HG02763 (cell line): Measurements from ENCODE around the gene MASP2.
"Not testable (repeated sequence)": the region's sequence is repeated elsewhere in the genome, so short reads cannot be mapped to it uniquely, and the experiment has no call there.

ENCODE experiments used
- ATAC-seq: cut with Tn5 transposase; IDR thresholded peaks from one replicate; pipeline ENCODE4 v1.9.1; 2021; ENCODE audit warnings: mild to moderate bottlenecking, moderate library complexity; ENCODE audit not compliant: unreplicated experiment

MASP2 gene

DNA sequence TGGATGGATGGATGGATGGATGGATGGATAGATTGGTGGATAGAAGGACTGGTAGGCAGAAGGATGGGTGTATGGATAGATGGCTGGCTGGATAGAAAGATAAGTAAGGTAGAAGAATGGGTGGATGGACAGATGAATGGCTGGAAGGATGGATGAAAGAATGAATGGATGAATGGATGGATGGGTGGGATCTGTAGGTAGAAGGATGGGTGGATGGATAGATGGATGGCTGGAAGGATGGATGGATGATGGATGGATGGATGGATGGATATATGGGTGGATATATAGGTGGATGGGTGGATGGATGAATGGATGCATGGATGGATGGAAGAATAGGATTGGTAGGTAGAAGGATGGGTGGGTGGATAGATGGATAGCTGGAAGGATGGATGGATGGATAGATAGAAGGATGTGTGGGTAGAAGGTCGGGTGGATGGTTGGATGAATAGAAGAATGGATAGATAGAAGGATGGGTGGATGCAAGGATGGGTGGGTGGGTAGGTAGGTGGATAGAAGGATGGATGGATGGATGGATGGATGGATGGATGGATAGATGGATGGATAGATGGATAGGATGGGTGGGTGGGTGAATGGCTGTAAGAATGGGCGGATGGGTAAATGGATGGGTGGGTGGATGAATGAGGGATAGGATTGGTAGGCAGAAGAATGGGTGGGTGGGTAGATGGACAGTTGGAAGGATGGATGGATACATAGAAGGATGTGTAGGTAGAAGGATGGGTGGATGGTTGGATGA, 7.5 kb downstream of the MASP2 start:
- ATAC-seq = no peak

DNA sequence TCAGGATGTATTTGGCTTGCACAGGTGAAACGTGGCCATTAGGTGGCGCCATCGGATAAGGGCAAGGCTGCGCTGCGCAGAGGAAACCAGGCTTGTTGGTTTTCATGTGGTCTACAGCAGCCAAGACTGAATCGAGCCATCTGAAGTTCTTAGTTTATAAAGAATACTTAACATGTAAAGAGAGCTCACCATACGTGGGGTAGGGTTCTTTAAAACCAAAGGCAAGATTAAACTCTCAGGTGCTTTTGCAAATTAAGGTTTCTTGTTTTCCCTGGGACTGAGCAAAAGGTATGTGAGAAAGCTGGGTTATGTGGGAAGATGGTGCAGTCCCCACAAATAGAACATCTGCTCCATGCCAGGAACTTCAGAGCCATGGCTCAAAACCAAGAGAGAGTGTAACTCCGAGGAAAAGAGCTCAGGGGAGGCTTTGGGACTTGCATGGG, 9.3 kb downstream of the MASP2 start:
- no peak for ATAC-seq

DNA sequence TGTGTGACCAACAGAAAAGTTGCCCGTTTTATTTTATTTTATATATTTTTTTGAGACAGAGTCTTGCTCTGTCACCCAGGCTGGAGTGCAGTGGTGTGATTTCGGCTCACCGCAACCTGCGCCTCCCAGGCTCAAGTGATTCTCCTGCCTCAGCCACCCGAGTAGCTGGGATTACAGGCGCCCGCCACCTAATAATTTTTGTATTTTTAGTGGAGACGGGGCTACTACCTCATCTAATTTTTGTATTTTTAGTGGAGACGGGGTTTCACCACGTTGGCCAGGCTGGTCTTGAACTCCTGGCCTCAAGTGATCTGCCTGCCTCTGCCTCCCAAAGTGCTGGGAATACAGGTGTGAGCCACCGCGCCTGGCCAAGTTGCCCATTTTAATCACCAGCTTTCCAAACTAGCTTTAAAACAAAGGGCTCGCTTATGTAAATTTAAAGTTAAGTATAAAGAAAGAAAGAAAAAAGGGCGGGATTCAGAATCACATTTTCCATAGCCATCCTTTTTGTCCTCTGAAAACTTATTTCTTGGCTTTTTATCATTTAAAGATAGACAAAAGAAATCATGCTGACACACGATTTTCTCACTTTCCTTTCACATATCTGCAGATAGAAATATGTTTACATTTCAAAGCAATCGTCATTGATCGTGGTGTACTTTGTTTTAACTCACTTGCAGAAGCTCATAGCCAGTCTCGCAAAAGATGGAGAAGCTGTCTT, 9.9 kb downstream of the MASP2 start:
- ATAC-seq = not testable (repeated sequence)

DNA sequence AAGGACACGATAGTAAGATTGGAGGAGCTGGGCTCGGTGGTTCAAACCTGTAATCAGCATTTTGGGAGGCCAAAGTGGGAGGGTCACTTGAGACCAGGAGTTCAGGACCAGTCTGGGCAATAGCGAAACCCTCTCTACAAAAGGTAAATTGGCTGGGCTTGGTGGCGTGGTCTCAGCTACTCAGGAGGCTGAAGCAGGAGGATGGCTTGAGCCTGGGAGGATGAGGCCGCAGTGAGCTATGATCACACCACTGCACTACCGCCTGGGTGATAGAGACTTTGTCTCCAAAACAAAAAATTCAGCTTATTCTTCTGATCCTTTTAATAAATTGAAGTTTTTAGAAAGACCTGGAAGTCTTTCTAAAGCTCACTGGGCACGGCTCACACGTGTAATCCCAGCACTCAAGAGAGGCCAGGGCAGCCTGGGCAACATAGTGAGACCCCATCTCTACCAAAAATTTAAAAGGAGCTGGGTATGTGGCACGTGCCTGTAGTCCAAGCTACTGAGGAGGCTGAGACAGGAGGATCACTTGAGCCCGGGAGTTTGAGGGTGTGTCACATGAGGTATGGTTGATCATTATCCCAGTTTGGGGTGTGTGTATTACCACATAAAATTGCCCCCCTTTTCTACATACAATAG, 15.3 kb downstream of the MASP2 start:
- ATAC-seq = no peak

DNA sequence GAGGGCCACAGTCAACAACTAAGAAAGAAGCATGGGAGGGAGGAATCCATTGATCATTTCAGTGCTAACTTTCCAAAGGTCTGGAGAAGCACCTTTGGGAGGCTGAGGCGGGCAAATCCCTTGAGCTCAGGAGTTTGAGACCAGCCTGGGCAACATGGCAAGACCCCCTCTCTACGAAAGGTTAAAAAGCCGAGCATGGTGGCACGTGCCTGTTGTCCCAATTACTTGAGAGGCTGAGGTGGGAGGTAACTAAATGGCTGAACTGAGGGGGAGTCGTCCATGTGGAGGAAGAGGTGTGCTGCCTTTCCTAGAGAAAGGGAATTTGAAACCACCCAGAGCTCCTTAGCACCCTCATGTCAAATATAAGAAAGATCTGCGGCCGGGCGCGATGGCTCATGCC, 16.2 kb downstream of the MASP2 start:
- no peak for ATAC-seq

DNA sequence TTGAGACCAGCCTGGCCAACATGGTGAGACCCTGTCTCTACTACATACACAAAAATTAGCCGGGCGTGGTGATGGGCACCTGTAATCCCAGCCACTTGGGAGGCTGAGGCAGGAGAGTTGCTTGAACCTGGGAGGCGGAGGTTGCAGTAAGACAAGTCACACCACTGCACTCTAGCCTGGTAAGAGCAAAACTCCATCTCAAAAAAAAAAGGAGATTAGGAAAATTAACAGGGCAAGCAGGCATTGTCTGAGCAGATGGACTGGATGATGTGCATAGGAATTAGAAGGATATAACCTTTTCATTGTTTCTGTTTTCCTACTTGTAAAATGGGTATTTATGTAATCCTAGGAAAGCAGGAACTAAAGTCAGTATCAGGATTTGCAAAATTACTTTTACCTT, 19.0 kb downstream of the MASP2 start:
- no peak for ATAC-seq

DNA sequence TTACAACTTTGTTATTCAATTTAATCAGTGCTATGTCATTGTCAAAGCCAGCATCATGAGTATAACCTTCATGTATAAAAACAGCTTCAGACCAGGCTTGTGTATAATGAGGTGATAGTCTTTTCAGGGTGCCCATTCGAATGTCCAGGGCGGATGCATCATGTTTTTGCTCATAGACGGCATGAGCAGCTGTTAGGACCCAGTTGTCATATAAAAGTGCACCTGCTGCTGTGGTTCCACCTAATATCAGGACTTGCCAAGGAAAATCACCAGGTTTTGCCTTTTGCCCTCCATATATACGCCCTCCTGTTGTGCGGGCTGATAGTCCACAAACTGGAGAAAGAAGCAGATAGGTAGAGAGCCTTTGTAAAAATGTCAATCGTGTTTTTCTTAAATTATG, 19.7 kb downstream of the MASP2 start:
- ATAC-seq = no peak

DNA sequence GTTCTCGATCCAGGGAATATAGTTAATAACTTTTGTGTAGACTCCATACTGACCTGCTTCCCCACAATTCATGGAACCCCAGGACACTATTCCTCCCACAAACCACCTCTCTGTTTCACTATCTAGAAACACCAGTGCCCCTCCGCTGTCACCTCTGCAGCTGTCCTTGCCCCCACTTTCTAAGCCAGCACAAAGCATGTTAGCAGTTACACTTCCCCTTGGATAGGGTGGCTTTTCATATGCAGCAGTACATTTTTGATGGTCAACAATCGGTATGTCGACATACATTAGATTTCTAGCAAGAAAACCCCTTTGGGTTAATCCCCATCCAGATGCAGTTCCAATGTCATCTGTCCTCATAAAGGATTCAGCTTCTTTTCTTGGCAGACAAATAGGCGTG, 20.1 kb downstream of the MASP2 start:
- ATAC-seq = no peak

DNA sequence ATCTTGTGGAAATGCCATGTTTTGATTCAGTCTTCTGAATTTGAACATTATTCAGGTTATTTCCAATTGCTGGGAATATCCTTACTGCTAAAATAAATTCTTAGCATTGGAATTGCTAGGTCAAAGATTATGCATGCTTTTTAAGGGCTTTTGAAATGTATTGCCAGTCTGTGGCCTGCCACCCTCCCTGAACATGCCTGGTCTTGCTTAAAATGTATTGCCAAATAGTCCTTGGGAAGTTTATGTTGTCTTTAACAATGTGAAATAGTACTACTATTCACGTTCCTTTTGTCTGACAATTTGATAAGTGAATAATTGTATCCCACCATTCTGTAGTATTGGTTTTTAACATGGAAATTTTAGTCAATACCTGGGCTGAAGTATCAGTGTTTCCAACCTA, 21.0 kb downstream of the MASP2 start:
- ATAC-seq = no peak

DNA sequence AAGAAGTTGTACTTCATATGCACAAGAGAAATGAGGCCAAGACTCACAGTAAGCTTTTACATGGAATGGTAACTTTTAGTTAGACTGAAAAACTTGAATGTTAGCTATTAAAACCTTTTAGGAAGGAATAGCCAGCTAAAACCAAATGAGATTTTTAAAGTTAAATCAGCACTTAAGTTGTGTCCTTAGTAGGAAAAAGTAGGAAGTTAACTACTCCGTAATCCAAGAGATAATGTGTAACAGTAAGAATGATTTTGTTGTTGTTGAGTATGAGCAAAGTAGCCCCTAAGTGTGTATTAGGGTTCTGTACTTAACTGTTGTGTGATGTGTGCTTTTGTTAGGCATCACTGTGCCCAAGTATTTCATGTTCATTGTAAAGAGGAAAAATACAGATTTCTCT, 21.4 kb downstream of the MASP2 start:
- ATAC-seq = no peak

DNA sequence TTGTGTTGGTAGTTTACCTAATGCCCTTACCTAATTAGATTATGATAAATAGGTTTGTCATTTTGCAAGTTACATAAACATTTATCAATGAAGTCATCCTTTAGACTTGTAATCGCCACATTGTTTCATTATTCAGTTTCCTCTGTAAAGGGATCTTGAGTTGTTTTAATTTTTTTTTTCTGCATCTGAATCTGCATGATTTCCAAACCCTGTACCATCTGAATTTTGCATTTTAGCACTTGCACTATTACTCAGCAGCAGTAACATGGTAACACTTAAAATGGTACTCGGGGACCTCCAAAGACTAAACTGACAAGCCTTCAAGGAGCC, 22.2 kb downstream of the MASP2 start:
- no peak for ATAC-seq

DNA sequence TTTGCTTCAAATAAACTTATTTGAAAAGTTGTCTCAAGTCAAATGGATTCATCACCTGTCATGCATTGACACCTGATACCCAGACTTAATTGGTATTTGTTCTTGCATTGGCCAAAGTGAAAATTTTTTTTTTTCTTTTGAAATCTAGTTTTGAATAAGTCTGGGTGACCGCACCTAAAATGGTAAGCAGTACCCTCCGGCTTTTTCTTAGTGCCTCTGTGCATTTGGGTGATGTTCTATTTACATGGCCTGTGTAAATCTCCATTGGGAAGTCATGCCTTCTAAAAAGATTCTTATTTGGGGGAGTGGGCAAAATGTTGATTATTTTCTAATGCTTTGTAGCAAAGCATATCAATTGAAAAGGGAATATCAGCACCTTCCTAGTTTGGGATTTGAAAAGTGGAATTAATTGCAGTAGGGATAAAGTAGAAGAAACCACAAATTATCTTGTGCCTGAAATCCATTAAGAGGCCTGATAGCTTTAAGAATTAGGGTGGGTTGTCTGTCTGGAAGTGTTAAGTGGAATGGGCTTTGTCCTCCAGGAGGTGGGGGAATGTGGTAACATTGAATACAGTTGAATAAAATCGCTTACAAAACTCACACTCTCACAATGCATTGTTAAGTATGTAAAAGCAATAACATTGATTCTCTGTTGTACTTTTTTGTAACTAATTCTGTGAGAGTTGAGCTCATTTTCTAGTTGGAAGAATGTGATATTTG, 22.7 kb downstream of the MASP2 start:
- ATAC-seq = no peak

DNA sequence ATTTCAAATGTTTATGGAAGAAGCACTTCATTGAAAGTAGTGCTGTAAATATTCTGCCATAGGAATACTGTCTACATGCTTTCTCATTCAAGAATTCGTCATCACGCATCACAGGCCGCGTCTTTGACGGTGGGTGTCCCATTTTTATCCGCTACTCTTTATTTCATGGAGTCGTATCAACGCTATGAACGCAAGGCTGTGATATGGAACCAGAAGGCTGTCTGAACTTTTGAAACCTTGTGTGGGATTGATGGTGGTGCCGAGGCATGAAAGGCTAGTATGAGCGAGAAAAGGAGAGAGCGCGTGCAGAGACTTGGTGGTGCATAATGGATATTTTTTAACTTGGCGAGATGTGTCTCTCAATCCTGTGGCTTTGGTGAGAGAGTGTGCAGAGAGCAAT, 23.8 kb downstream of the MASP2 start:
- no peak for ATAC-seq

DNA sequence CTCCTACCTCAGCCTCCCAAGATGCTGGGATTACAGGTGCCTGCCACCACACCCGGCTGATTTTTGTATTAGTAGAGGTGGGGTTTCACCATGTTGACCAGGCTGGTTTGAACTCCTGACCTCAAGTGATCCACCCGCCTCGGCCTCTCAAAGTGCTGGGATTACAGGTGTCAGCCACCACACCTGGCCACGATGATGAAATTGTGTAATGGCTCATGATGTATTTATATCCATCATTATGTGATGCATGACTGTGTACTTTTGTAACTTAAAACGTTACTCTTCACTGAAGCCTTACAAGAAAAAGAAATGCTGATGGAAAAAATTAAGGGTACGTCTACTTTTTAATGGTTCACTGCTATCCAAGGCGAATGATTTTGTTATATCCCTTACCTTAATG, 27.1 kb downstream of the MASP2 start:
- no peak for ATAC-seq

DNA sequence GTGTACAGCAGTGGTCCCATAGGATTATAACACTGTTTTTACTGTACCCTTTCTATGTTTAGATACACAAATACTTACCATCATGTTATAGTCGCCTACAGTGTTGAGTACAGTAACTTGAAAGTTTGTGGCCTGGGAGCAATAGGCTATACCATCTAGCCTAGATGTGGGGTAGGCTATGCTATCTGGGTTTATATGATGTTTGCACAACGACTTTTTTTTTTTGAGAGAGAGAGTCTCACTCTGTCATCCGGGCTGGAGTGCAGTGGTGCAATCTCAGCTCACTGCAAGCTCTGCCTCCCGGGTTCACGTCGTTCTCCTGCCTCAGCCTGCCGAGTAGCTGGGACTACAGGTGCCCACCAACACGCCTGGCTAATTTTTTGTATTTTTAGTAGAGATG, 27.7 kb downstream of the MASP2 start:
- not testable (repeated sequence) for ATAC-seq

DNA sequence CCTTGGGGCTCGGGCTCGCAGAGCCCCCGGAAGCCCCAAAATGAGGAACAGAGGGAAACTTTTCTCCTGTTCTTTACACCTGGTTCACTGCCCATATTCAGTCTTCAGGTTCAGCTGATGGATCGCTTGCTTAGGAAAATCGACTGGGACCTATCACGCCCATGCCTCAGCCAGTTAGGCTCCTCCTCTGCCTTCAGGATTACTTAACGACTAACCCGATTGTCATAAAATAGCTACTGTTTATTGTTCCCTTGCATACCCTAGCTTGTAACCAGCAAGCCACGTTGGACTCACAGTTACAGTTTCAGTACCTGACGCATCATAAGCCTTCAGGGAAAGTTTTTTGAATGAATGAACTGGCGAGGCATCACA, 33.9 kb downstream of the MASP2 start:
- no peak for ATAC-seq

DNA sequence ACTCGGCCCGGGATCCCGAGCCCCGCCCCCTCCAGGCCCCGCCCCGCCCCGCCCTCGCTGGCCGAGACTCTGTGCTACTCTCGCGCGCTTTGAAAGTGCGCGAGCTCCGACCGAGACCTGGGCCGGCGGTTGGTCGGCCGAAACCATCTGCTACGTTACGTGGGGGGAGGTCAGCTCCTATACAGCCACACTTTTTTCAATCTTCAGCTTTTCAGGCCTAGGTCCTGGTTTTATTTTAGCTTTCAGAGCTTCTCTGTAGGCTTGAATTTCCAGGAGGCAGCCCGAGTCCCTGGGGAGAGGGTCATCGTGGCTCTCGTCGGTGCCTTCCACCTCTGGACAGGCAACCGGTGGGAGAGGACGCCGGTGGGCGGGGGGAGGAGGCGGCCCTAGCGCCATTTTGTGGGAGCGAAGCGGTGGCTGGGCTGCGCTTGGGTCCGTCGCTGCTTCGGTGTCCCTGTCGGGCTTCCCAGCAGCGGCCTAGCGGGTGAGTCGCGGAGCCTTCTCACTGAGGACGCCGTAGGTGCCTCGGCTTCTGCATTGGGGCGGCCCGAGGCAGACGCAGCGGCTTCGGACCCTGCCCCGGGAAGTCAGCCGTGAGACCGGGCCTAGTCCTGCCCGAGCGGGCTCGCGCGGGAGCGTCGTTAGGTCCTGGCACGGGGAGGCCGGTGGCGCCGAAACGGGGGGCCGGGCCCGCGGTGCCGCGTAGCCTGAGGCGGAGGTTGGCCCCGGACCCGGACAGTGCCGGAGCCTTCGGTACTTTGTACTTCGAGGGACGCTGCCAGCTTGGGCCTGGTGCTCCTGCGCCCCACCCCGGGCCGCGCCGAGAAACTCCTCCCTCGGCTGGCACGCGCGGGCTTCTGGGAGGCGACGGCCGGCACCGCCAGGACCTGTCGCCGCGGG, 34.5 kb downstream of the MASP2 start, which contains the start of gene TARDBP:
TARDBP (plus strand) TSS at position 395 of the 900 bp plus-strand sequence. CDS start 1,074 bp downstream, outside the sequence.
- peak; percentile 92 for ATAC-seq

DNA sequence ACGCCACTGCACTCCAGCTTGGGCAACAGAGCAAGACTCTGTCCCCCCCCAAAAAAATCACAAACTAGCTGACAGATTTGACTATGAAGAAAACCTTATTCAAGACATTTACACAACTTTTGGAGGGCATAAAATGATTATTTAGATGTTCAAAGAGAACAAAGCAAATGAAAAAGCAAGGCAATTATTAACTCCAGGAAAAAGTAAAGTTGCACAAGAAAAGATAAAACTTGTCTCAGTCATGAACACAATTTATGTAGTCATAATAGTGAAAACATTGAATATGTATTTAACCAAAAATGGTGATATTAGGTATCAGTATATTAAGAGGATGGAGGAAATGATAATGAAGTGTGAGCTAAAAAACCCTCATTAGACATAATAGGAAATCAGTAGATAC, 46.5 kb downstream of the MASP2 start:
- ATAC-seq = no peak

DNA sequence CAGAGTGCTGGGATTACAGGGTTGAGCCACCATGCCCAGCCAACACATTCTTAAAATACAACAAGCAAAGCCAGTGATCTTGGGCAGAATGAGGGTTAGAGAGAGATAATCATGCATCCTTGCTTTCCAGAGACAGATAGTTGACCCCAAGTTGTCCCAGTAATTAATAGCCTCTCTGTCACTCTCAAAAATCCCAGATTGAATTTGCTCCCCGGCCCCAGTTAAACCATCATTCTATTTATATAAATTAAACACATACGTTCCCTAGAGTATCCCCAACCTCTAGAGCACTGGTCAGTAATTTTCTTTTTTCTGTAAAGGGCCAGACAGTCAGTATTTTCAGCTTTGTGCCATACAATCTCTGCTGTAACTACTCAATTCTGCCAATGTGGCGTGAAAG, 50.9 kb downstream of the MASP2 start:
- no peak for ATAC-seq

DNA sequence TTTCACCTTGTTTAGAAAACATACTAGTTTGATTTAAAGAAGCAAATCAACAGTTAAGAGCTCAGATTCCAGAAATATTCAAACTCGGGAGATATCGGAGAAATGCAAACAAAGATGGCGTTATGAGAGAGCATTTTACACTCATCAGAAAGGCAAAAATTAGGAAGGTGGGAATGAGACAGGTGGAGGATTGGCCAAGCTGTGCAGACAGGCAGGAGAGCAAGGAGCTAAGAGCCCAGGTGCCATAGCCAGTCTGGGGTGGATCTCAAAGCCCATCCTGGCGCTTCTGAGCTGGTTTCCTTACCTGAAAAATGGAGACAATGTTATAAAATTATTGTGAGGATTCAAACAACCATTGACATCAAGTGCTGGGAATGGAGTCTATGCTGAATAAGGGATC, 54.2 kb downstream of the MASP2 start:
- no peak for ATAC-seq
